ENCODE results near the gene PEX11G. TPM values are rescaled to one million over a fixed set of nuclear protein-coding genes. Genes with fewer than 3 reads are reported as not detected.

Gene PEX11G
- total and polyA plus RNA-seq, 10 of the 15 experiments (the other 5 are each of a cell fraction or from before 2014, with no cell fraction given): 0.05 to 1.8 (median 0.73) TPM; not detected in 1

GRCh38 chr19:7515110-7515644 lies 26.3 kb upstream of the PEX11G start:
- ChIA-PET POLR2A (no interaction called here), RAD21 (ENCODE audit: unreplicated experiment) (no interaction called here), CTCF (no interaction called here), SMC1A (ENCODE audit: uncharacterized antibody, unreplicated experiment) (no interaction called here)
- no peak for TF ChIP-seq SMARCA5 (IDR thresholded peaks at IDR 0.05)
- TF ChIP-seq E2F4 (IDR thresholded peaks at IDR 0.05; ENCODE audit: low read depth, low read length): no peak
- DNase-seq (ENCODE audit: low read depth, low spot score) (no peak), FAIRE-seq (no peak), ATAC-seq (no peak)
- no TSS peak for BruUV-seq (replicated peaks)
- H3K9me3 ChIP-seq (replicated peaks; ENCODE audit: control insufficient read depth, insufficient read depth, low read length): no peaks in the 10 kb centered on the region
- no peak overlapping the region for H3K9ac ChIP-seq (ENCODE audit: control insufficient read depth, insufficient read depth, low read length)
- H3K36me3 ChIP-seq (ENCODE audit: control insufficient read depth in 2 of 2, insufficient read depth in 2 of 2, low read length in 1 of 2): no peaks in the 10 kb centered on the region
- no peaks in the 10 kb centered on the region for H3K4me1 ChIP-seq (ENCODE audit: control insufficient read depth, insufficient read depth, low read length)
- intact Hi-C loops (cut with micrococcal nuclease; ENCODE audit: unreplicated experiment) (no loop called here), in situ Hi-C loops (cut with MboI) (no loop called here)
- H4K20me1 ChIP-seq (ENCODE audit: control insufficient read depth, insufficient read depth): no peaks in the 10 kb centered on the region
- H3K27me3 ChIP-seq (replicated peaks in 1 of 2; ENCODE audit: control insufficient read depth in 2 of 2, insufficient read depth in 2 of 2, low read length in 1 of 2): peaks cover 3 to 4% of the 10 kb centered on the region in 2 experiments; a peak in 2 of 4 replicates
- no peak overlapping the region for H3K4me3 ChIP-seq
- no peak overlapping the region for H3K27ac ChIP-seq (ENCODE audit: control insufficient read depth, insufficient read depth)
- H3K4me2 ChIP-seq (ENCODE audit: control insufficient read depth, insufficient read depth): peak overlapping the region; percentile 33; the same call in 1 of the 2 replicates
- no peaks in the 10 kb centered on the region for H3K79me2 ChIP-seq (ENCODE audit: control insufficient read depth, insufficient read depth, low read length)
- H2AFZ ChIP-seq (ENCODE audit: control insufficient read depth, low read depth, low read length): peak overlapping the region; percentile 85
- 56% methylated on average over 13 of the region's 13 CpGs for WGBS (ENCODE audit: insufficient coverage, insufficient replicate concordance, low lambda C conversion rate, missing lambda C conversion rate)

GRCh38 chr19:7513809-7514642 lies 25.2 kb upstream of the PEX11G start:
- H3K79me2 ChIP-seq (ENCODE audit: control insufficient read depth, insufficient read depth, low read length): no peaks in the 10 kb centered on the region
- H3K27me3 ChIP-seq (replicated peaks in 1 of 2; ENCODE audit: control insufficient read depth in 2 of 2, insufficient read depth in 2 of 2, low read length in 1 of 2): peaks cover 3 to 4% of the 10 kb centered on the region in 2 experiments; a peak in 2 of 4 replicates
- ChIA-PET POLR2A (no interaction called here), SMC1A (ENCODE audit: uncharacterized antibody, unreplicated experiment) (no interaction called here), CTCF (interaction anchor here (2.2 kb wide), 1 partner anchor 54 kb away, joined by 5 read pairs; no protein-coding TSS in a partner anchor), RAD21 (ENCODE audit: unreplicated experiment) (no interaction called here)
- no TSS peak for BruUV-seq (replicated peaks)
- FAIRE-seq (no peak), ATAC-seq (no peak), DNase-seq (ENCODE audit: low read depth, low spot score) (no peak)
- in situ Hi-C loops (cut with MboI): no loop called here
- WGBS (ENCODE audit: insufficient coverage, insufficient replicate concordance, low lambda C conversion rate, missing lambda C conversion rate): 28% methylated on average over 5 of the region's 5 CpGs
- H3K27ac ChIP-seq (ENCODE audit: control insufficient read depth, insufficient read depth): no peak overlapping the region
- no peak overlapping the region for H3K4me2 ChIP-seq (ENCODE audit: control insufficient read depth, insufficient read depth)
- no peaks in the 10 kb centered on the region for H4K20me1 ChIP-seq (ENCODE audit: control insufficient read depth, insufficient read depth)
- no peaks in the 10 kb centered on the region for H3K4me1 ChIP-seq (ENCODE audit: control insufficient read depth, insufficient read depth, low read length)
- no peaks in the 10 kb centered on the region for H3K9me3 ChIP-seq (replicated peaks; ENCODE audit: control insufficient read depth, insufficient read depth, low read length)
- no peak overlapping the region for H3K9ac ChIP-seq (ENCODE audit: control insufficient read depth, insufficient read depth, low read length)
- intact Hi-C loops (cut with micrococcal nuclease; ENCODE audit: unreplicated experiment): no loop called here
- no peak overlapping the region for H3K4me3 ChIP-seq
- H2AFZ ChIP-seq (ENCODE audit: control insufficient read depth, low read depth, low read length): no peak overlapping the region
- no peaks in the 10 kb centered on the region for H3K36me3 ChIP-seq (ENCODE audit: control insufficient read depth in 2 of 2, insufficient read depth in 2 of 2, low read length in 1 of 2)
- TF ChIP-seq YY1 (IDR thresholded peaks at IDR 0.05; ENCODE audit: low read depth, low read length) (no peak), KAT2A (conservative IDR thresholded peaks at IDR 0.05; ENCODE audit: control insufficient read depth, low read depth, low read length) (no peak), RAD21 (IDR thresholded peaks at IDR 0.05; ENCODE audit: insufficient read depth, low read depth, low read length) (no peak), POLR2AphosphoS5 (IDR thresholded peaks at IDR 0.05; ENCODE audit: low read length) (no peak), MLLT1 (IDR thresholded peaks at IDR 0.05) (no peak), E4F1 (IDR thresholded peaks at IDR 0.05; ENCODE audit: borderline replicate concordance, partially characterized antibody) (no peak), ZNF24 (IDR thresholded peaks at IDR 0.05) (no peak), IKZF2 (IDR thresholded peaks at IDR 0.05) (no peak)

All from GM12878 (cell line).